ENCODE results near the gene RAB7B. TPM values are rescaled to one million over a fixed set of nuclear protein-coding genes. Genes with fewer than 3 reads are reported as not detected.

The RAB7B gene
- total and polyA plus RNA-seq, 2 experiments from 2014 or later: 4.5 to 22.6 TPM

DNA sequence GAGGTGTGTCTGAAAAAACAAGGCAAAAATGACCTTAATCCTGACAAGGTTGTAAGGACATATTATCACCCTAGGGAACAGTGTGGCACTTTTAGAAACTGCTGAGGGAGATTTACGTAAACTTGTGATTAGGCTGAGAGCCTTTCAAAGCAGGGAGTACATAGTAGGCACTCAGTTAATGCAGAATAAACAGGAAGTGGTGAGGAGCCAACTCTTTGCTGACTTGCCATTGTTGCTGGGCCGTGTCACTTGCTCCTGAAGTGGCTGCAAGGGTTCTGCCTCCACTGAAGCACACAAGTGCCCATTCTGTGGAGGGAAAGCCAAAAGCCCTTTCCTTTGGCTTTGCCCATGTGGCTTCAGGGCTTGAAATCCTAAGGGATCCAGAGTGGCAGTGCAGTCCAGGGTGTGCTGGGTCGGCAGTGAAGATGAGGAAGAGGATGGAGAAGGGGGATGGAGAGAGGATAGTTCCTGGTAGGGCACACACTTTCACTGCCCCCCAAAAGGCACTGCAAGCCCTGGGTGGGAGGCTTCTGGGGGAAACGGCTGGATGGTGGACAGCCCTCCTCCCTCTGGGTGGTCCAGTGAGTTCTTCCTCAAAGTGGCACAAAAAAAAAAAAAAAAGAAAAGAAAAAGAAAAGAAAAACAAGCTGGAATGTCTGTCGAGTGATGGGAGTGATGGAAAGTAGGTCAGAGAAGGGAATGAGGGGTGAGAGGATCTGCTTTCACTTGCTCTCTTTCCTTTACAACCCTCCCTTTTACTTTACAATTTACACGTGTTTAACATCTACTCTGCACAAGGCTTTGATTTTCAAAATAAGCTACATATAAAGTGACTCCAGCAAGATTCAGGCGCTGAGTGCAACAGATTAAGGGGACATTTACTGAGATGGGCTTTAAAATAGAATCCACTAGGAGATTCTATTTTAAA, 36.1 kb upstream of the RAB7B start:
- Histone ChIP-seq H3K36me3 (replicated peaks; ENCODE audit: insufficient read depth, low read depth) (no peaks in the 10 kb centered on the region), H3K4me1 (ENCODE audit: insufficient read depth) (no peaks in the 10 kb centered on the region), H3K9me2 (replicated peaks; ENCODE audit: insufficient read depth) (no peaks in the 10 kb centered on the region), H3K79me2 (no peaks in the 10 kb centered on the region), H3K27ac (no peak overlapping the region), H4K20me1 (ENCODE audit: insufficient read depth, poor library complexity, severe bottlenecking) (no peaks in the 10 kb centered on the region), H2AFZ (no peak overlapping the region), H3K9me3 (ENCODE audit: low read depth) (no peaks in the 10 kb centered on the region), H3K27me3 (no peaks in the 10 kb centered on the region), H3K4me2 (no peak overlapping the region), H3K4me3 (no peak overlapping the region)
- TF ChIP-seq CTCF (IDR thresholded peaks at IDR 0.05; ENCODE audit: poor library complexity) (no peak), EZH2 (IDR thresholded peaks at IDR 0.05; ENCODE audit: borderline replicate concordance) (no peak), EZH2phosphoT487 (IDR thresholded peaks at IDR 0.05; ENCODE audit: low read depth, severe bottlenecking, unreplicated experiment) (no peak)
- WGBS (ENCODE audit: low lambda C conversion rate, missing lambda C conversion rate): 61% methylated on average over 7 of the region's 7 CpGs
- no peak for DNase-seq (ENCODE audit: low spot score)

DNA sequence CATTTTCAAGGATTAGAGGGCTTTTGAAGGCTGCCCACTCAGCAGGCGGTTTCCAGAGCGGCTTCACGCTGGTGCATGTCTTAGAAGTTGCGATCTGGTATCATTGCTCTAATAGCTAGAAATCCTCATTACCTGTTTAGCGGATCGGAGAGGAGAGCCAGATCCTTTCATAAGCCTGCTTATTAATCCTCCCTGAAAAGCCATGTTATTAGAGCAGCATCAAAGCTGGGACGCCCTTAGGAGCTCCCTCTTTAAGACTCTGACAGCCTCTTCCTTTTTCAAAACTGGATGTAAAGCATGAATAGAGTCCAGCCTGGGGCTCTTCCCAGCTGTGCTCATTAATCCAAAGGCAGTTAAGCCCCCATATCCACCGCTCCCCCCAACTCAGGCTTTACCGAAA, 34.4 kb upstream of the RAB7B start:
- no peak overlapping the region for H2AFZ ChIP-seq
- no peaks in the 10 kb centered on the region for H3K27me3 ChIP-seq
- no peaks in the 10 kb centered on the region for H3K79me2 ChIP-seq
- H3K9me2 ChIP-seq (replicated peaks; ENCODE audit: insufficient read depth): no peaks in the 10 kb centered on the region
- no peak overlapping the region for H3K4me2 ChIP-seq
- DNase-seq (ENCODE audit: low spot score): no peak
- H3K36me3 ChIP-seq (replicated peaks; ENCODE audit: insufficient read depth, low read depth): no peaks in the 10 kb centered on the region
- no peaks in the 10 kb centered on the region for H4K20me1 ChIP-seq (ENCODE audit: insufficient read depth, poor library complexity, severe bottlenecking)
- no peak overlapping the region for H3K4me3 ChIP-seq
- H3K9me3 ChIP-seq (ENCODE audit: low read depth): no peaks in the 10 kb centered on the region
- no peak for TF ChIP-seq EZH2 (IDR thresholded peaks at IDR 0.05; ENCODE audit: borderline replicate concordance)
- no peak for TF ChIP-seq CTCF (IDR thresholded peaks at IDR 0.05; ENCODE audit: poor library complexity)
- no peak for TF ChIP-seq EZH2phosphoT487 (IDR thresholded peaks at IDR 0.05; ENCODE audit: low read depth, severe bottlenecking, unreplicated experiment)
- WGBS (ENCODE audit: low lambda C conversion rate, missing lambda C conversion rate): 58% methylated on average over 9 of the region's 9 CpGs
- no peaks in the 10 kb centered on the region for H3K4me1 ChIP-seq (ENCODE audit: insufficient read depth)
- no peak overlapping the region for H3K27ac ChIP-seq

DNA sequence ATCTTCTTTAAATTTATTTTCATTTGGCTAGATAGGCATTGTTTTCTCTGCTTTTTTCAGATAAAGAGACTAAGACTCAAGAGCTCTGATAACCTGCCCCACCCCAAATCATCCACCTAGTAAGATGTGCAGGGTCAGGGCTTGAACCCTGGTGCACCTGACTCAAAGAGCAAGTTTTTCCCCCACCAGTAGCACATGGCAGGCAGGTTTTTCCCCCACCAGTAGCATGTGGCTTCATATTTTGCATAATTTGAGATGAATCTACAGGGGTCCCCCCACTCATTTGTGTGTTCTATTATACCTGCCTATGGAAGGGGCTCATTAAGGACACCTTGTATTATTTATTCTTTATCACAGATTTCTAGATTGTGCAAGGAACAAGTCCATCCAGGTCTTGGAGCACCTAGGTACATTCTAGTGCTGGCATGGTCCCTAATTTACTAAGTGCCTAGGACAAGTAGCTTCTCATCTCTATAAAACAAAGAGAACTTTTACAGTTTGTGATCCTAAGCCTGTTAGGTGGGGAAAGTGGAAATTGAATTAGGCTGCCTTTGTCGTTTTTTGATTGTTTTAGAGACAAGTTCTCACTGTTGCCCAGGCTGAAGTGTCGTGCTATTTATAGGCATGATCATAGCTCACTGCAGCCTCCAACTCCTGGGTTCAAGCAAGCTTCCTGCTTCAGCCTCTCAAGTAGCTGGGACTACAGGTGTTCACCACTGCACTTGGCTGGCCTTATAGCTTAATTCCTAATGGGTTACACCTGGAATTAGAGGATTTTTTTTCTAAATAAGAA, 33.7 kb upstream of the RAB7B start:
- Histone ChIP-seq H3K4me1 (ENCODE audit: insufficient read depth) (no peaks in the 10 kb centered on the region), H3K27me3 (no peaks in the 10 kb centered on the region), H3K79me2 (no peaks in the 10 kb centered on the region), H3K9me3 (ENCODE audit: low read depth) (no peaks in the 10 kb centered on the region), H3K4me2 (no peak overlapping the region), H3K36me3 (replicated peaks; ENCODE audit: insufficient read depth, low read depth) (no peaks in the 10 kb centered on the region), H3K4me3 (no peak overlapping the region), H4K20me1 (ENCODE audit: insufficient read depth, poor library complexity, severe bottlenecking) (no peaks in the 10 kb centered on the region), H2AFZ (no peak overlapping the region), H3K9me2 (replicated peaks; ENCODE audit: insufficient read depth) (no peaks in the 10 kb centered on the region), H3K27ac (no peak overlapping the region)
- 74% methylated on average over 2 of the region's 2 CpGs for WGBS (ENCODE audit: low lambda C conversion rate, missing lambda C conversion rate)
- no peak for DNase-seq (ENCODE audit: low spot score)
- no peak for TF ChIP-seq EZH2 (IDR thresholded peaks at IDR 0.05; ENCODE audit: borderline replicate concordance)
- TF ChIP-seq CTCF (IDR thresholded peaks at IDR 0.05; ENCODE audit: poor library complexity): no peak
- no peak for TF ChIP-seq EZH2phosphoT487 (IDR thresholded peaks at IDR 0.05; ENCODE audit: low read depth, severe bottlenecking, unreplicated experiment)
